GM23338 (cell line): Measurements from ENCODE around the gene FKBP1B. TPM values are rescaled to one million over a fixed set of nuclear protein-coding genes. Genes with fewer than 3 reads are reported as not detected.
A peak's percentile ranks its signal among the peaks of the same experiment; 100 is the strongest.
"Not testable (repeated sequence)": the region's sequence is repeated elsewhere in the genome, so short reads cannot be mapped to it uniquely, and the experiment has no call there.

Source experiments
- ATAC-seq: fragments of 200-7000 bp; cut with Tn5 transposase; 3 replicates; pipeline ENCODE4 v1.9.1; 2020
- DNase-seq: peaks from one replicate; pipeline ENCODE4 v3.0.0-alpha.2; 2015; ENCODE audit warnings: low spot score
- H2AFZ ChIP-seq: fragments of 200-600 bp; sonication (generic); 2 replicates; pipeline ENCODE4 v1.8.0; 2016; ENCODE audit warnings: antibody characterized with exemption, mild to moderate bottlenecking, moderate library complexity
- H3F3A ChIP-seq: fragments of 200-600 bp; sonication (generic); replicated peaks from 2 replicates; pipeline ENCODE4 v1.8.0; 2017; ENCODE audit warnings: antibody characterized with exemption, mixed run types, low read depth
- H3K27ac ChIP-seq: fragments of 200-600 bp; sonication (generic); 2 replicates; pipeline ENCODE4 v1.6.1; 2016; ENCODE audit warnings: low read depth
- H3K27me3 ChIP-seq: fragments of 200-600 bp; sonication (generic); 2 replicates; pipeline ENCODE4 v1.8.0; 2016; ENCODE audit warnings: mild to moderate bottlenecking, mixed run types, moderate library complexity; ENCODE audit not compliant: insufficient read depth
- H3K36me3 ChIP-seq: fragments of 200-600 bp; sonication (generic); 2 replicates; pipeline ENCODE4 v1.8.0; 2016; ENCODE audit warnings: mild to moderate bottlenecking; ENCODE audit not compliant: insufficient read depth
- H3K4me1 ChIP-seq: fragments of 200-600 bp; sonication (generic); 2 replicates; pipeline ENCODE4 v1.8.0; 2016; ENCODE audit warnings: mild to moderate bottlenecking, moderate library complexity; ENCODE audit not compliant: insufficient read depth
- H3K4me2 ChIP-seq: fragments of 200-600 bp; sonication (generic); 2 replicates; pipeline ENCODE4 v1.7.1; 2017; ENCODE audit warnings: mixed run types
- H3K4me3 ChIP-seq: fragments of 200-600 bp; sonication (generic); 2 replicates; pipeline ENCODE4 v1.6.1; 2016; ENCODE audit warnings: mixed run types
- H3K79me2 ChIP-seq: fragments of 200-600 bp; sonication (generic); replicated peaks from 2 replicates; pipeline ENCODE4 v1.8.0; 2017; ENCODE audit warnings: mild to moderate bottlenecking; ENCODE audit not compliant: insufficient read depth
- H3K9me2 ChIP-seq: fragments of 200-600 bp; sonication (generic); 2 replicates; pipeline ENCODE4 v1.8.0; 2017; ENCODE audit not compliant: insufficient read depth
- H4K20me1 ChIP-seq: fragments of 200-600 bp; sonication (generic); replicated peaks from 2 replicates; pipeline ENCODE4 v1.8.0; 2017; ENCODE audit warnings: mild to moderate bottlenecking; ENCODE audit not compliant: insufficient read depth
- H3K27ac Mint-ChIP-seq: 2 replicates; pipeline ENCODE4 v1.8.0; 2020; ENCODE audit warnings: inconsistent platforms, mild to moderate bottlenecking, moderate library complexity, mixed read lengths
- H3K27me3 Mint-ChIP-seq: 3 replicates; pipeline ENCODE4 v1.8.0; 2022; ENCODE audit warnings: low read depth, mild to moderate bottlenecking, moderate library complexity, mixed read lengths, inconsistent platforms; ENCODE audit not compliant: insufficient read depth, poor library complexity
- H3K36me3 Mint-ChIP-seq: 3 replicates; pipeline ENCODE4 v1.8.0; 2021; ENCODE audit warnings: low read depth, mild to moderate bottlenecking, inconsistent platforms, moderate library complexity, mixed read lengths
- H3K4me1 Mint-ChIP-seq: 3 replicates; pipeline ENCODE4 v1.8.0; 2020; ENCODE audit warnings: mild to moderate bottlenecking, inconsistent platforms, mixed read lengths
- H3K4me3 Mint-ChIP-seq: 3 replicates; pipeline ENCODE4 v1.8.0; 2021; ENCODE audit warnings: moderate library complexity, mild to moderate bottlenecking, inconsistent platforms, mixed read lengths
- H3K9me3 Mint-ChIP-seq: 3 replicates; pipeline ENCODE4 v1.8.0; 2020; ENCODE audit warnings: moderate library complexity, mild to moderate bottlenecking, inconsistent platforms, mixed read lengths
- CREB1 ChIP-seq: fragments of 250-450 bp; sonication (Bioruptor Pico); IDR thresholded peaks from 2 replicates; pipeline ENCODE4 v1.5.0; 2020; ENCODE audit warnings: low read depth, mild to moderate bottlenecking, moderate library complexity
- EZH2 ChIP-seq: fragments of 200-600 bp; sonication (generic); IDR thresholded peaks from one replicate; pipeline ENCODE4 v1.8.0; 2017; ENCODE audit warnings: antibody characterized with exemption, mild to moderate bottlenecking, low read depth; ENCODE audit not compliant: unreplicated experiment
- EZH2phosphoT487 ChIP-seq: fragments of 200-600 bp; sonication (generic); IDR thresholded peaks from one replicate; pipeline ENCODE4 v1.8.1; 2018; ENCODE audit warnings: antibody characterized with exemption; ENCODE audit not compliant: unreplicated experiment
- JUNB ChIP-seq: IDR thresholded peaks from one replicate; pipeline ENCODE4 v1.6.1; 2016; ENCODE audit warnings: antibody characterized with exemption; ENCODE audit not compliant: unreplicated experiment
- STAT1 ChIP-seq: IDR thresholded peaks from one replicate; pipeline ENCODE4 v1.6.1; 2016; ENCODE audit warnings: antibody characterized with exemption; ENCODE audit not compliant: unreplicated experiment
- ZNF331 ChIP-seq: fragments of 250-450 bp; sonication (Bioruptor Pico); IDR thresholded peaks from 2 replicates; pipeline ENCODE4 v1.5.0; 2020; ENCODE audit warnings: low read depth, mild to moderate bottlenecking, moderate library complexity
- polyA plus RNA-seq: library from polyadenylated mRNA; unstranded; fragments of >200 nt; fragmentation: Nextera tagmentation; extraction: Ambion mirVana; gene quantifications from 2 replicates; pipeline ENCODE4 v1.2.1, GENCODE V29; 2016
- total RNA-seq: library from RNA; depleted of rRNA; stranded (reverse); fragments of >200 nt; shearing (Covaris generic); gene quantifications from 2 replicates; pipeline ENCODE4 v1.2.3, GENCODE V29; 2014
- TF ChIP-seq, protein P1 (sequence below): IDR thresholded peaks from 2 replicates; pipeline ENCODE4 v1.6.1; 2016; ENCODE audit warnings: antibody characterized with exemption
- TF ChIP-seq, protein P2 (sequence below): IDR thresholded peaks from one replicate; pipeline ENCODE4 v1.6.1; 2018; ENCODE audit warnings: antibody characterized with exemption; ENCODE audit not compliant: unreplicated experiment
- TF ChIP-seq, protein P3 (sequence below), 2 experiments: fragments of 200-600 bp in 1 of 2; sonication (generic) in 1 of 2; conservative IDR thresholded peaks; 2 replicates each; pipeline versions ENCODE4 v1.5.1 to v1.6.1; 2016 to 2017; ENCODE audit warnings: antibody characterized with exemption in 2 of 2, low read depth in 2 of 2, mild to moderate bottlenecking in 2 of 2, moderate library complexity in 1 of 2

The FKBP1B gene
- total and polyA plus RNA-seq, 2 experiments from 2014 or later = 48.2 to 77.1 TPM

DNA sequence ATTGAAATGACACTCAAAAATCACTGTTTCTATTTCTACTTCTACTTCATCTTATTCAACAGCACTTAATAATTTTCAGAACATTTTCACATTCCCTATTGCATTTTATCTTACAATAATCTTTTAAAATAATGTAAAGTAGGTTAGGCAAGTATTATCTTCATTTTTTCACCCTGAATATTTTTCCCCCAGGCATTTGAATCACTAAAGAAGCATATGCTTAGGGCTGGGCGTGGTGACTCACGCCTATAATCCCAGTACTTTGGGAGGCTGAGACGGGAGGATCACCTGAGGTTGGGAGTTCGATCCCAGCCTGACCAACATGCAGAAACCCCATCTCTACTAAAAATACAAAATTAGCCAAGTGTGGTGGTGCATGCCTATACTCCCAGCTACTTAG, 9.0 kb upstream of the FKBP1B start (continued):
- TF ChIP-seq STAT1 (no peak), JUNB (no peak), CREB1 (no peak), EZH2phosphoT487 (no peak), ZNF331 (CRISPR knock-in tag) (no peak)
- TF ChIP-seq, protein P1, sequence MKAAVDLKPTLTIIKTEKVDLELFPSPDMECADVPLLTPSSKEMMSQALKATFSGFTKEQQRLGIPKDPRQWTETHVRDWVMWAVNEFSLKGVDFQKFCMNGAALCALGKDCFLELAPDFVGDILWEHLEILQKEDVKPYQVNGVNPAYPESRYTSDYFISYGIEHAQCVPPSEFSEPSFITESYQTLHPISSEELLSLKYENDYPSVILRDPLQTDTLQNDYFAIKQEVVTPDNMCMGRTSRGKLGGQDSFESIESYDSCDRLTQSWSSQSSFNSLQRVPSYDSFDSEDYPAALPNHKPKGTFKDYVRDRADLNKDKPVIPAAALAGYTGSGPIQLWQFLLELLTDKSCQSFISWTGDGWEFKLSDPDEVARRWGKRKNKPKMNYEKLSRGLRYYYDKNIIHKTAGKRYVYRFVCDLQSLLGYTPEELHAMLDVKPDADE = no peak
- TF ChIP-seq, protein P2, sequence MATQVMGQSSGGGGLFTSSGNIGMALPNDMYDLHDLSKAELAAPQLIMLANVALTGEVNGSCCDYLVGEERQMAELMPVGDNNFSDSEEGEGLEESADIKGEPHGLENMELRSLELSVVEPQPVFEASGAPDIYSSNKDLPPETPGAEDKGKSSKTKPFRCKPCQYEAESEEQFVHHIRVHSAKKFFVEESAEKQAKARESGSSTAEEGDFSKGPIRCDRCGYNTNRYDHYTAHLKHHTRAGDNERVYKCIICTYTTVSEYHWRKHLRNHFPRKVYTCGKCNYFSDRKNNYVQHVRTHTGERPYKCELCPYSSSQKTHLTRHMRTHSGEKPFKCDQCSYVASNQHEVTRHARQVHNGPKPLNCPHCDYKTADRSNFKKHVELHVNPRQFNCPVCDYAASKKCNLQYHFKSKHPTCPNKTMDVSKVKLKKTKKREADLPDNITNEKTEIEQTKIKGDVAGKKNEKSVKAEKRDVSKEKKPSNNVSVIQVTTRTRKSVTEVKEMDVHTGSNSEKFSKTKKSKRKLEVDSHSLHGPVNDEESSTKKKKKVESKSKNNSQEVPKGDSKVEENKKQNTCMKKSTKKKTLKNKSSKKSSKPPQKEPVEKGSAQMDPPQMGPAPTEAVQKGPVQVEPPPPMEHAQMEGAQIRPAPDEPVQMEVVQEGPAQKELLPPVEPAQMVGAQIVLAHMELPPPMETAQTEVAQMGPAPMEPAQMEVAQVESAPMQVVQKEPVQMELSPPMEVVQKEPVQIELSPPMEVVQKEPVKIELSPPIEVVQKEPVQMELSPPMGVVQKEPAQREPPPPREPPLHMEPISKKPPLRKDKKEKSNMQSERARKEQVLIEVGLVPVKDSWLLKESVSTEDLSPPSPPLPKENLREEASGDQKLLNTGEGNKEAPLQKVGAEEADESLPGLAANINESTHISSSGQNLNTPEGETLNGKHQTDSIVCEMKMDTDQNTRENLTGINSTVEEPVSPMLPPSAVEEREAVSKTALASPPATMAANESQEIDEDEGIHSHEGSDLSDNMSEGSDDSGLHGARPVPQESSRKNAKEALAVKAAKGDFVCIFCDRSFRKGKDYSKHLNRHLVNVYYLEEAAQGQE = no peak

GRCh38 chr2:24043133-24043532, 6.4 kb upstream of the FKBP1B start:
- Mint-ChIP-seq H3K4me1 (peaks cover 17% of the 10 kb centered on the region), H3K36me3 (peaks cover 20% of the 10 kb centered on the region)
- H3K4me2 ChIP-seq, H3K4me3 Mint-ChIP-seq, H3F3A ChIP-seq, H3K27me3 Mint-ChIP-seq, H2AFZ ChIP-seq, ATAC-seq, H3K4me3 ChIP-seq, H3K27ac Mint-ChIP-seq, H3K27me3 ChIP-seq, H4K20me1 ChIP-seq, H3K9me2 ChIP-seq, H3K27ac ChIP-seq, H3K9me3 Mint-ChIP-seq, DNase-seq: not testable (repeated sequence)
- peaks cover 16% of the 10 kb centered on the region for H3K4me1 ChIP-seq
- peaks cover 11% of the 10 kb centered on the region for H3K36me3 ChIP-seq
- peaks cover 83% of the 10 kb centered on the region for H3K79me2 ChIP-seq

DNA sequence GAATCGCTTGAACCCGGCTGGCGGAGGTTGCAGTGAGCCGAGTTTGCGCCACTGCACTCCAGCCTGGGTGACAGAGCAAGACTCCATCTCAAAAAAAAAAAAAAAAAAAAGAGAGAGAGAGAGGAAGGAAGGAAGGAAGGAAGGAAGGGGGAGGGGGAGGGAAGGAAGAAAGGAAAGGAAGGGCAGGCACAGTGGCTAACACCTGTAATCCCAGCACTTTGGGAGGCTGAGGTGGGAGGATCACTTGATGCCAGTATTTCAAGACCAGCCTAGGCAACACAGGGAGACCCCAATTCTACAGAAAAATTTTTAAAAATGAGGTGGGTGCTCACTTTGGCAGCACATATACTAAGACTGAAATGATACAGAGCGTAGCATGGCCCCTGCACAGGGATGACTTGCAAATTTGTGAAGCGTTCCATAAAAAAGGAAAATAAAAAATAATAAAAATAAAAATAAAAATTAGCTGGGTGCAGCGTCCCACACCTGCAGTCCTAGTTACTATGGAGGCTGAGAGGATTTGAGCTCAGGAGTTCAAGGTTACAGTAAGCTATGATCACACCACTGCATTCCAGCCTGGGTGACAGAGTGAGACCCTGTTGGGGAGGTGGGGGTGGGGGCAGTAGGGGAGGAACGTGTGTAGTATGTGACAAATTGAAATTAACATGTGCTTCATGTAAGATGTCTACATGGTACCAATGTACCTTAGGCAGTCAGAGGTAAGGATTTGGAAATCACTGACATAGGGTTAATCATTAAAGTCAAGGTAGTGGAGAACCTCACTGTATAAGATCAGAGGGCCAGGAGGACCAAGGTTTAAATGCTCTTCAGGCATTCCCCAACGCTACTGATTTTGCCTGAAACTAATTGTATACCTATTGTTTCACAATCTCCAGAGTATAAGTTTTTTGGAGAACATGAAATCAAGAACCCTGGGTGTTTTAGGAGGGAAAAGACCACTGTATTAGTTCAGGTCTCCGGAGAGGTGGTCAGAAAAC, 3.7 kb upstream of the FKBP1B start:
- Histone ChIP-seq H3K36me3 (no peaks in the 10 kb centered on the region), H4K20me1 (no peaks in the 10 kb centered on the region; the same call in none of the 2 replicates), H3K27ac (no peak overlapping the region), H3K4me3 (peak overlapping the region; percentile 64), H3K9me2 (no peaks in the 10 kb centered on the region), H3K4me1 (peaks cover 28% of the 10 kb centered on the region), H3F3A (peaks cover 20% of the 10 kb centered on the region; the same call in 1 of the 2 replicates), H3K79me2 (peaks cover 66% of the 10 kb centered on the region), H2AFZ (no peak overlapping the region), H3K27me3 (no peaks in the 10 kb centered on the region), H3K4me2 (peak overlapping the region; percentile 88)
- ATAC-seq = no peak
- Mint-ChIP-seq H3K4me3 (peak overlapping the region; percentile 96), H3K36me3 (peaks cover 7% of the 10 kb centered on the region), H3K4me1 (peaks cover 22% of the 10 kb centered on the region), H3K27me3 (peaks cover 8% of the 10 kb centered on the region), H3K27ac (no peak overlapping the region), H3K9me3 (no peaks in the 10 kb centered on the region)
- no peak for DNase-seq
- TF ChIP-seq, protein P1 = no peak
- TF ChIP-seq, protein P2 = no peak
- TF ChIP-seq, protein P3, sequence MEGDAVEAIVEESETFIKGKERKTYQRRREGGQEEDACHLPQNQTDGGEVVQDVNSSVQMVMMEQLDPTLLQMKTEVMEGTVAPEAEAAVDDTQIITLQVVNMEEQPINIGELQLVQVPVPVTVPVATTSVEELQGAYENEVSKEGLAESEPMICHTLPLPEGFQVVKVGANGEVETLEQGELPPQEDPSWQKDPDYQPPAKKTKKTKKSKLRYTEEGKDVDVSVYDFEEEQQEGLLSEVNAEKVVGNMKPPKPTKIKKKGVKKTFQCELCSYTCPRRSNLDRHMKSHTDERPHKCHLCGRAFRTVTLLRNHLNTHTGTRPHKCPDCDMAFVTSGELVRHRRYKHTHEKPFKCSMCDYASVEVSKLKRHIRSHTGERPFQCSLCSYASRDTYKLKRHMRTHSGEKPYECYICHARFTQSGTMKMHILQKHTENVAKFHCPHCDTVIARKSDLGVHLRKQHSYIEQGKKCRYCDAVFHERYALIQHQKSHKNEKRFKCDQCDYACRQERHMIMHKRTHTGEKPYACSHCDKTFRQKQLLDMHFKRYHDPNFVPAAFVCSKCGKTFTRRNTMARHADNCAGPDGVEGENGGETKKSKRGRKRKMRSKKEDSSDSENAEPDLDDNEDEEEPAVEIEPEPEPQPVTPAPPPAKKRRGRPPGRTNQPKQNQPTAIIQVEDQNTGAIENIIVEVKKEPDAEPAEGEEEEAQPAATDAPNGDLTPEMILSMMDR (conservative IDR thresholded peaks at IDR 0.05; ENCODE audit: low read depth in 2 of 2) = no peak
- no peak for TF ChIP-seq EZH2
- no peak for TF ChIP-seq ZNF331 (CRISPR knock-in tag)
